Measurements from ENCODE around the gene BMP5. TPM values are rescaled to one million over a fixed set of nuclear protein-coding genes. Genes with fewer than 3 reads are reported as not detected.

Gene BMP5
- total RNA-seq, 1 donor from 2014 or later = 13.3 TPM

GRCh38 chr6:55835220-55835619 is 40.2 kb downstream of the BMP5 start:
- intact Hi-C loops (cut with DNase I) = no loop called here
- Histone ChIP-seq H3K4me1 (no peaks in the 10 kb centered on the region), H3K27me3 (ENCODE audit: low read depth) (no peaks in the 10 kb centered on the region), H3K4me3 (no peak overlapping the region), H3K27ac (no peak overlapping the region), H3K9me3 (no peaks in the 10 kb centered on the region), H3K36me3 (no peaks in the 10 kb centered on the region)
- DNase-seq (no peak), ATAC-seq (no peak)
- TF ChIP-seq CTCF (IDR thresholded peaks at IDR 0.05) = no peak

- ATAC-seq = no peak
- intact Hi-C loops (cut with DNase I) = no loop called here
- Histone ChIP-seq H3K4me1 (no peaks in the 10 kb centered on the region), H3K27me3 (ENCODE audit: low read depth) (no peaks in the 10 kb centered on the region), H3K27ac (no peak overlapping the region), H3K4me3 (no peak overlapping the region), H3K36me3 (no peaks in the 10 kb centered on the region), H3K9me3 (no peaks in the 10 kb centered on the region)
- no peak for TF ChIP-seq CTCF (IDR thresholded peaks at IDR 0.05)
- no peak for DNase-seq
Observed at GRCh38 chr6:55833284-55833683, 42.1 kb downstream of the BMP5 start.

DNA sequence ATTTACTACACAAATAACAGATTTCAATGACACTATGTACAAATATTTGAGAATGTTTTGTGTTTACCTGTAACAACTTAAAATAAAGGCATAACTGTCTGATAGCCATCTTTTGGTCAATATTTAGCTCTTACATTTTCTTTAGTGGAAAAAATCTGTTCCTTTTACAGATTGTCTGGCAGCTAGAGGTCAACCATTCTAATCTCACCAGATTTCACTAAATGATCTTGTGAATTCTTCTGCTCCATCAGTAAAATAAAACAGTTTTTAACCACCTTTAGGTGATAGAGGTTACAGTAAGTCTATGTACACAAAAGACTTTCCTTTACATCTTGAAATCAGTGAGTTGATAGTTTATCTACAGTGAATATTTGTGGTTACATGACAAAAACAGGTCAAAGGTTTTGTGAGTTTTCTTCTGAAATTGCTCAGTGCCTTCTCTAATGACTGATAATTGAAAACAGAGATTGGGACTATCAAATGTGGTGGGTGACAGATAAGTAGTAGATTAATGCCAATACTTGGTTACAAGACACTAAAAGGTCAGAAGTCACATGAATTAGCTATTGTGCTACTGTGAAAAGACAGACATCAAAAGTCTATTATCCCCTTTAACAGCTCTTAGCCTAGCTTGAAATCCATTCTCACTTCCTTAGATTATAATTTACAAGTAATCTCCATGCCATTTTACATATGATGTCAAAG is 47.4 kb downstream of the BMP5 start:
- H3K4me1 ChIP-seq = no peaks in the 10 kb centered on the region
- no peaks in the 10 kb centered on the region for H3K9me3 ChIP-seq
- ATAC-seq (no peak), DNase-seq (no peak)
- TF ChIP-seq CTCF (IDR thresholded peaks at IDR 0.05) = no peak
- H3K4me3 ChIP-seq = no peak overlapping the region
- no peaks in the 10 kb centered on the region for H3K27me3 ChIP-seq (ENCODE audit: low read depth)
- no peak overlapping the region for H3K27ac ChIP-seq
- intact Hi-C loops (cut with DNase I) = no loop called here
- no peaks in the 10 kb centered on the region for H3K36me3 ChIP-seq

- Histone ChIP-seq H3K27ac (no peak overlapping the region), H3K36me3 (no peaks in the 10 kb centered on the region), H3K27me3 (ENCODE audit: low read depth) (no peaks in the 10 kb centered on the region), H3K9me3 (no peaks in the 10 kb centered on the region), H3K4me3 (no peak overlapping the region), H3K4me1 (no peaks in the 10 kb centered on the region)
- DNase-seq = no peak
- no peak for ATAC-seq
- TF ChIP-seq CTCF (IDR thresholded peaks at IDR 0.05) = no peak
- intact Hi-C loops (cut with DNase I) = no loop called here
Observed at GRCh38 chr6:55826941-55827340, 48.4 kb downstream of the BMP5 start.

DNA sequence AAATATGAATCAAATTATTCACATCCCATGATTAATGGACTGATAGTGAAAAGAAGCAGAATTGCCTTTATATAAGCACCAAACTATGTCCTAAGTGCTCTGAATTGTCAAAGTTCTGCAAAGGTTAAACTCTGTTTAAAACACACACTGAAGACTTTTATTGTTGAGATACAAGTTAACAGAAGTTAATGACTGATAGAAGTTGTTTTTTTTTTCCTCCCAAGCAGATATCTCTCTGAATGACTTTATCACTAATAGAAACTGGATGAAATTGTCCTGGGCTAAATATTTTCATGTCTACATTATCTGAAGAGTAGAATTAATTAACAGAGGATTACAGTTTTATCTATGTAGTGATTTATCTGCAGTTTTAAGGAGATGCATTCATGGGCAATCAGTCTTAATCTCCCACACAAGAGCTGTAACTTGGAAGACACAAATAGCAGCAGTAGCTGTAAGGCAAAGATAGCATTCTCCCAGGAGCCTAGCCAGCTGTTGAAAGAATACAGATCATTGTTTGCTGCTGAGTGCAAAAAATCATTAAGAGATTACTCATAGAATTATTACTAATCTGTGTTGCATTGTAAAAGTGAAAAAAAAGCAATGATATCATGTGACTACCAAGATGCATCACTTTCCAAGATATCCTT is 49.9 kb downstream of the BMP5 start:
- H3K27ac ChIP-seq = no peak overlapping the region
- H3K4me1 ChIP-seq = no peaks in the 10 kb centered on the region
- TF ChIP-seq CTCF (IDR thresholded peaks at IDR 0.05) = no peak
- intact Hi-C loops (cut with DNase I) = no loop called here
- no peaks in the 10 kb centered on the region for H3K27me3 ChIP-seq (ENCODE audit: low read depth)
- ATAC-seq (no peak), DNase-seq (no peak)
- no peak overlapping the region for H3K4me3 ChIP-seq
- no peaks in the 10 kb centered on the region for H3K36me3 ChIP-seq
- H3K9me3 ChIP-seq = no peaks in the 10 kb centered on the region

Measured in lower lobe of right lung (tissue), 2 donors.